ENCODE results near the gene CD1D.

GRCh38 chr1:158147869-158148268 lies 32.8 kb upstream of the CD1D start:
- no peak for TF ChIP-seq CTCF (IDR thresholded peaks at IDR 0.05; ENCODE audit: low read depth, low read length, missing input control)
- no peak for TF ChIP-seq SP1 (IDR thresholded peaks at IDR 0.05)
- TF ChIP-seq ATF3 (IDR thresholded peaks at IDR 0.05): no peak
- TF ChIP-seq YY1 (IDR thresholded peaks at IDR 0.05): no peak
- no peak for TF ChIP-seq RAD21 (IDR thresholded peaks at IDR 0.05)
- TF ChIP-seq REST (IDR thresholded peaks at IDR 0.05): no peak
- TF ChIP-seq HNF4G (IDR thresholded peaks at IDR 0.05): no peak
- TF ChIP-seq MAX (IDR thresholded peaks at IDR 0.05): no peak
- TF ChIP-seq JUND (IDR thresholded peaks at IDR 0.05): no peak
- TF ChIP-seq TAF1 (conservative IDR thresholded peaks at IDR 0.05): no peak
- TF ChIP-seq GABPA (IDR thresholded peaks at IDR 0.05 in 1 of 2, conservative IDR thresholded peaks at IDR 0.05 in 1 of 2): no peak
- TF ChIP-seq FOXA1 (IDR thresholded peaks at IDR 0.05): no peak

Measured in liver (tissue), 3 donors.